HFF-Myc (cell line): Measurements from ENCODE around the gene HERPUD2.

Experiments used
- DNase-seq: peaks from one replicate; pipeline ENCODE4 v3.0.0-alpha.2; 2011; ENCODE audit warnings: low read depth; ENCODE audit errors: extremely low read depth
- H3K4me3 ChIP-seq: replicated peaks from 2 replicates; pipeline ENCODE4 v1.5.1; 2011; ENCODE audit warnings: low read depth, mild to moderate bottlenecking, control low read depth, low read length
- TF ChIP-seq, protein P1 (sequence below): IDR thresholded peaks from 2 replicates; pipeline ENCODE4 v1.5.1; 2012; ENCODE audit warnings: mild to moderate bottlenecking, low read depth, low read length, control low read depth; ENCODE audit errors: missing control alignments

HERPUD2 gene

GRCh38 chr7:35722054-35722849, 27.3 kb upstream of the HERPUD2 start:
- TF ChIP-seq, protein P1, sequence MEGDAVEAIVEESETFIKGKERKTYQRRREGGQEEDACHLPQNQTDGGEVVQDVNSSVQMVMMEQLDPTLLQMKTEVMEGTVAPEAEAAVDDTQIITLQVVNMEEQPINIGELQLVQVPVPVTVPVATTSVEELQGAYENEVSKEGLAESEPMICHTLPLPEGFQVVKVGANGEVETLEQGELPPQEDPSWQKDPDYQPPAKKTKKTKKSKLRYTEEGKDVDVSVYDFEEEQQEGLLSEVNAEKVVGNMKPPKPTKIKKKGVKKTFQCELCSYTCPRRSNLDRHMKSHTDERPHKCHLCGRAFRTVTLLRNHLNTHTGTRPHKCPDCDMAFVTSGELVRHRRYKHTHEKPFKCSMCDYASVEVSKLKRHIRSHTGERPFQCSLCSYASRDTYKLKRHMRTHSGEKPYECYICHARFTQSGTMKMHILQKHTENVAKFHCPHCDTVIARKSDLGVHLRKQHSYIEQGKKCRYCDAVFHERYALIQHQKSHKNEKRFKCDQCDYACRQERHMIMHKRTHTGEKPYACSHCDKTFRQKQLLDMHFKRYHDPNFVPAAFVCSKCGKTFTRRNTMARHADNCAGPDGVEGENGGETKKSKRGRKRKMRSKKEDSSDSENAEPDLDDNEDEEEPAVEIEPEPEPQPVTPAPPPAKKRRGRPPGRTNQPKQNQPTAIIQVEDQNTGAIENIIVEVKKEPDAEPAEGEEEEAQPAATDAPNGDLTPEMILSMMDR, result no peak
- H3K4me3 ChIP-seq, result no peak overlapping the region
- no peak for DNase-seq

DNA sequence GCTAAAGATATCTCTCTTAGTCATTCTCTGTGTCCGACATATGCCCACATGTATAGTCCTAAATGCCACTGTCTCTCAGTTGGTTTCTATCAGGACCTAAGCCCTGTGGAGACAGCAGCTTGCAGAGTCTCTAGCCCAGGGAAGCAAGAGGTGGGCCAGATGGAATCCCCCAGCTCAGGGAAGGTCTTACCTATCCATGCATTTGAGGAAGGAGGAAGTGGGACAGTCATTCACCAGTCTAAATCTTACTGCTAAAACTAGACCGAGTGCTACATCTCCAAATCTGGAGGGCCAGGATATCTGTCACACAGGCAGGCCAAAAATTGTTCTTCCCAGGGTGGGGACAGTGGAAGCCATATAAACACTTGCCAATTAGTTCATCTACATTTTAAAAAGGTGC, 26.4 kb upstream of the HERPUD2 start:
- no peak for DNase-seq
- TF ChIP-seq, protein P1, result no peak
- H3K4me3 ChIP-seq, result no peak overlapping the region

GRCh38 chr7:35720849-35721248, 25.9 kb upstream of the HERPUD2 start:
- DNase-seq, result no peak
- H3K4me3 ChIP-seq, result no peak overlapping the region
- TF ChIP-seq, protein P1, result no peak

- H3K4me3 ChIP-seq, result no peak overlapping the region
- TF ChIP-seq, protein P1, result no peak
- no peak for DNase-seq
Measured at GRCh38 chr7:35720032-35720431, 25.1 kb upstream of the HERPUD2 start.

DNA sequence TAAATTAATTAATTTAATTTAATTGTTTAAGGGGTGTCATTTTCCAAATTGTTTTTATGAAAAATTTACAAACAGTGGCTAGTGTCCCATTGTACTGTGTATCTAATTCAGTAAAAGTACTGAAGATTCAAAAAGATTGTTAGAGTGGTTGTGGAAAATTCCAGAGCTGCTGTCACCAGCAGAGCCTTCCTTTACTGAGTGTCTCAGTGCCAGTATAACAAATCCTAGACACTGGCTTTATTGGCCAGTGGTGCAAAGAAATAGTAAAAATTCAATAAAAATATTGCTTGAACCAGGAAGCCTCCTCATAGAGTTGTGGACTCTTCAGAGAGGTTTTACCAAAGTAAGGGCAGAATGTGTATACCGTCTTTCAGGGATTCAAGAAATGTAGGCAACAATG, 23.1 kb upstream of the HERPUD2 start:
- TF ChIP-seq, protein P1, result no peak
- H3K4me3 ChIP-seq, result no peak overlapping the region
- DNase-seq, result no peak

DNA sequence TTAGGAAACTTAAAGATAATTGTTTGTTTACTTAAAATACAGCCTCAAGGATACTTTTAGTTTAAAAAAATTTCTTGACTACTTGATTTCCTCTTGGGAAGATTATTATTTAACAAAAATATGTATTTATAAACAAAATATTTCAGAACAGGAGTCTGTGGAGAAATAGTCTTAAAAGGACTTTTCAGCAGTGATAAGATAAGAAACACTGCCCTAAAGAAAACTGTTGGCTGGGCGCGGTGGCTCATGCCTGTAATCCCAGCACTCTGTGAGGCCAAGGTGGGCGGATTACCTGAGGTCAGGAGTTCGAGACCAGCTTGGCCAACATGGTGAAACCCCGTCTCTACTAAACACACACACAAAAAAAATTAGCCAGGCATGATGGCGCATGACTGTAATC, 22.6 kb upstream of the HERPUD2 start:
- TF ChIP-seq, protein P1, result no peak
- DNase-seq, result no peak
- no peak overlapping the region for H3K4me3 ChIP-seq

DNA sequence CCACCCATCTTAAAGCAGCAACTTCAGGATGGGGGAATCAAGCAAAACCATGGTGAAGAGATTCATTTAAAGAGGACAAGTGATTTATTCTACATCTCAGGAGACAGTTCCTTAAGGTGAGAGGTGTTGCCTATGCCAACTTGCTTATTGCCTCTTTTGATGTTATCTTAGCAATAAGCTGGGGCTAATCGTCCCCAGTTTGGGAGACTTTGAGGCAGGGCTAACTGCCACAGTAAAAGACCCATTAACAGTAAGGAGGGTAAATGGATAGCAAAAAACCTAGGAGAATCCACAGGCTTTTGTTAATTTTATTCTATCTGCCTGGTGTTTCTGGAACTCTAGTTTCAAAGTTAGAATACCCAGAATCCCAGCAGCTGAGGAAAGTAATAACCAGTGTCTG, 22.1 kb upstream of the HERPUD2 start:
- DNase-seq, result no peak
- TF ChIP-seq, protein P1, result no peak
- no peak overlapping the region for H3K4me3 ChIP-seq
